Measurements from ENCODE around the gene MCC.

DNA sequence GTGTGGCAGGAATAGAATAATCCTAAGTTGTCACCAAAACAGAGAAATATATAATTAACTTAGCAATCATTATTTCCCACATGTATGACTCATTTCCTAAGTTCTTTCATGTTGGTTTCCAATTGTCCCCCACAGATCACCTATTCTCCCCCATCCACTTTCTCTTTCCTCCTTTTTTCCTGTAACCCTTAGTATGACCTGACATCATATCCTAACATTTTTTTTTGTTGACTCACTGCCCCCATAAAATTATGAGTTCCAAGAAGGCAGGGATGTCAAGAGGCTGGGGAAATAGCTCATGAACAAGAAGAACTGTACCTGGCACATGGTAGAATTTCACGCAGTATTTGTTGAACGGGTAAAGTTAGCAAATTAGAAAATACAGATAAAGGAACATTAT lies 324.9 kb downstream of the MCC start:
- TF ChIP-seq, protein P1, sequence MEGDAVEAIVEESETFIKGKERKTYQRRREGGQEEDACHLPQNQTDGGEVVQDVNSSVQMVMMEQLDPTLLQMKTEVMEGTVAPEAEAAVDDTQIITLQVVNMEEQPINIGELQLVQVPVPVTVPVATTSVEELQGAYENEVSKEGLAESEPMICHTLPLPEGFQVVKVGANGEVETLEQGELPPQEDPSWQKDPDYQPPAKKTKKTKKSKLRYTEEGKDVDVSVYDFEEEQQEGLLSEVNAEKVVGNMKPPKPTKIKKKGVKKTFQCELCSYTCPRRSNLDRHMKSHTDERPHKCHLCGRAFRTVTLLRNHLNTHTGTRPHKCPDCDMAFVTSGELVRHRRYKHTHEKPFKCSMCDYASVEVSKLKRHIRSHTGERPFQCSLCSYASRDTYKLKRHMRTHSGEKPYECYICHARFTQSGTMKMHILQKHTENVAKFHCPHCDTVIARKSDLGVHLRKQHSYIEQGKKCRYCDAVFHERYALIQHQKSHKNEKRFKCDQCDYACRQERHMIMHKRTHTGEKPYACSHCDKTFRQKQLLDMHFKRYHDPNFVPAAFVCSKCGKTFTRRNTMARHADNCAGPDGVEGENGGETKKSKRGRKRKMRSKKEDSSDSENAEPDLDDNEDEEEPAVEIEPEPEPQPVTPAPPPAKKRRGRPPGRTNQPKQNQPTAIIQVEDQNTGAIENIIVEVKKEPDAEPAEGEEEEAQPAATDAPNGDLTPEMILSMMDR (tag by site-specific recombination; IDR thresholded peaks at IDR 0.05) = no peak
- TF ChIP-seq, protein P2, sequence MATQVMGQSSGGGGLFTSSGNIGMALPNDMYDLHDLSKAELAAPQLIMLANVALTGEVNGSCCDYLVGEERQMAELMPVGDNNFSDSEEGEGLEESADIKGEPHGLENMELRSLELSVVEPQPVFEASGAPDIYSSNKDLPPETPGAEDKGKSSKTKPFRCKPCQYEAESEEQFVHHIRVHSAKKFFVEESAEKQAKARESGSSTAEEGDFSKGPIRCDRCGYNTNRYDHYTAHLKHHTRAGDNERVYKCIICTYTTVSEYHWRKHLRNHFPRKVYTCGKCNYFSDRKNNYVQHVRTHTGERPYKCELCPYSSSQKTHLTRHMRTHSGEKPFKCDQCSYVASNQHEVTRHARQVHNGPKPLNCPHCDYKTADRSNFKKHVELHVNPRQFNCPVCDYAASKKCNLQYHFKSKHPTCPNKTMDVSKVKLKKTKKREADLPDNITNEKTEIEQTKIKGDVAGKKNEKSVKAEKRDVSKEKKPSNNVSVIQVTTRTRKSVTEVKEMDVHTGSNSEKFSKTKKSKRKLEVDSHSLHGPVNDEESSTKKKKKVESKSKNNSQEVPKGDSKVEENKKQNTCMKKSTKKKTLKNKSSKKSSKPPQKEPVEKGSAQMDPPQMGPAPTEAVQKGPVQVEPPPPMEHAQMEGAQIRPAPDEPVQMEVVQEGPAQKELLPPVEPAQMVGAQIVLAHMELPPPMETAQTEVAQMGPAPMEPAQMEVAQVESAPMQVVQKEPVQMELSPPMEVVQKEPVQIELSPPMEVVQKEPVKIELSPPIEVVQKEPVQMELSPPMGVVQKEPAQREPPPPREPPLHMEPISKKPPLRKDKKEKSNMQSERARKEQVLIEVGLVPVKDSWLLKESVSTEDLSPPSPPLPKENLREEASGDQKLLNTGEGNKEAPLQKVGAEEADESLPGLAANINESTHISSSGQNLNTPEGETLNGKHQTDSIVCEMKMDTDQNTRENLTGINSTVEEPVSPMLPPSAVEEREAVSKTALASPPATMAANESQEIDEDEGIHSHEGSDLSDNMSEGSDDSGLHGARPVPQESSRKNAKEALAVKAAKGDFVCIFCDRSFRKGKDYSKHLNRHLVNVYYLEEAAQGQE (tag by site-specific recombination; IDR thresholded peaks at IDR 0.05) = no peak
- TF ChIP-seq ZNF274 (IDR thresholded peaks at IDR 0.05; ENCODE audit: low read length) (no peak), ZNF274 (tag by site-specific recombination; IDR thresholded peaks at IDR 0.05; ENCODE audit: borderline replicate concordance) (no peak), SALL2 (tag by site-specific recombination; IDR thresholded peaks at IDR 0.05; ENCODE audit: borderline replicate concordance) (no peak)
- TF ChIP-seq, protein P3, sequence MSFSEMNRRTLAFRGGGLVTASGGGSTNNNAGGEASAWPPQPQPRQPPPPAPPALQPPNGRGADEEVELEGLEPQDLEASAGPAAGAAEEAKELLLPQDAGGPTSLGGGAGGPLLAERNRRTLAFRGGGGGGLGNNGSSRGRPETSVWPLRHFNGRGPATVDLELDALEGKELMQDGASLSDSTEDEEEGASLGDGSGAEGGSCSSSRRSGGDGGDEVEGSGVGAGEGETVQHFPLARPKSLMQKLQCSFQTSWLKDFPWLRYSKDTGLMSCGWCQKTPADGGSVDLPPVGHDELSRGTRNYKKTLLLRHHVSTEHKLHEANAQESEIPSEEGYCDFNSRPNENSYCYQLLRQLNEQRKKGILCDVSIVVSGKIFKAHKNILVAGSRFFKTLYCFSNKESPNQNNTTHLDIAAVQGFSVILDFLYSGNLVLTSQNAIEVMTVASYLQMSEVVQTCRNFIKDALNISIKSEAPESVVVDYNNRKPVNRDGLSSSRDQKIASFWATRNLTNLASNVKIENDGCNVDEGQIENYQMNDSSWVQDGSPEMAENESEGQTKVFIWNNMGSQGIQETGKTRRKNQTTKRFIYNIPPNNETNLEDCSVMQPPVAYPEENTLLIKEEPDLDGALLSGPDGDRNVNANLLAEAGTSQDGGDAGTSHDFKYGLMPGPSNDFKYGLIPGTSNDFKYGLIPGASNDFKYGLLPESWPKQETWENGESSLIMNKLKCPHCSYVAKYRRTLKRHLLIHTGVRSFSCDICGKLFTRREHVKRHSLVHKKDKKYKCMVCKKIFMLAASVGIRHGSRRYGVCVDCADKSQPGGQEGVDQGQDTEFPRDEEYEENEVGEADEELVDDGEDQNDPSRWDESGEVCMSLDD (tag by site-specific recombination; IDR thresholded peaks at IDR 0.05) = no peak
